Left ventricle myocardium inferior (tissue), 1 donor: ENCODE measurements around the gene FAXC. TPM values are rescaled to one million over a fixed set of nuclear protein-coding genes. Genes with fewer than 3 reads are reported as not detected.

ENCODE experiments used
- DNase-seq: peaks from one replicate; pipeline ENCODE4 v3.0.0-alpha.2; 2020
- H3K27ac ChIP-seq: fragments of 200-600 bp; replicated peaks from 2 replicates; pipeline ENCODE4 v1.8.0; 2021
- H3K27me3 ChIP-seq: fragments of 200-600 bp; 2 replicates; pipeline ENCODE4 v1.8.0; 2021; ENCODE audit warnings: low read depth
- H3K36me3 ChIP-seq: fragments of 200-600 bp; 2 replicates; pipeline ENCODE4 v1.8.0; 2021
- H3K4me1 ChIP-seq: fragments of 200-600 bp; 2 replicates; pipeline ENCODE4 v1.8.0; 2021
- H3K4me3 ChIP-seq: fragments of 200-600 bp; 2 replicates; pipeline ENCODE4 v1.8.0; 2021; ENCODE audit warnings: mild to moderate bottlenecking, moderate library complexity
- H3K9me3 ChIP-seq: fragments of 200-600 bp; replicated peaks from 2 replicates; pipeline ENCODE4 v1.8.0; 2021
- CTCF ChIP-seq: fragments of 200-600 bp; IDR thresholded peaks from 2 replicates; pipeline ENCODE4 v1.8.0; 2021; ENCODE audit warnings: antibody characterized with exemption, mild to moderate bottlenecking, borderline replicate concordance
- intact Hi-C: fragments of 100-400 bp; cut with micrococcal nuclease; formaldehyde crosslinking; loops from one replicate; pipeline ENCODE4 v1.11.0; 2022
- total RNA-seq: library from RNA; stranded (reverse); fragmentation: NEBNext Ultra II Directional; extraction: Animal tissue kit (Norgen Biotek cat#: 25700); gene quantifications from one replicate; pipeline ENCODE4 v1.2.1, GENCODE V29; 2021
- donor health status: DM: no; HTN: yes; CAD: no; lungs with severe emphysema.

Gene FAXC
- total RNA-seq, 1 donor from 2014 or later: 0.49 TPM

- Histone ChIP-seq H3K36me3 (peaks cover 7% of the 10 kb centered on the region), H3K27ac (no peak overlapping the region), H3K27me3 (no peaks in the 10 kb centered on the region), H3K4me1 (peaks cover 4% of the 10 kb centered on the region), H3K9me3 (no peaks in the 10 kb centered on the region), H3K4me3 (no peak overlapping the region)
- intact Hi-C loops: no loop called here
- no peak for DNase-seq
- TF ChIP-seq CTCF: no peak
Measured at GRCh38 chr6:99384507-99384906, 35.0 kb upstream of the FAXC start.

- Histone ChIP-seq H3K36me3 (peaks cover 11% of the 10 kb centered on the region), H3K4me3 (no peak overlapping the region), H3K9me3 (no peaks in the 10 kb centered on the region), H3K27me3 (no peaks in the 10 kb centered on the region), H3K4me1 (no peaks in the 10 kb centered on the region), H3K27ac (no peak overlapping the region)
- intact Hi-C loops: no loop called here
- no peak for TF ChIP-seq CTCF
- no peak for DNase-seq
Measured at GRCh38 chr6:99378636-99379035, 29.2 kb upstream of the FAXC start.

- H3K36me3 ChIP-seq: peaks cover 16% of the 10 kb centered on the region
- no peak overlapping the region for H3K4me3 ChIP-seq
- intact Hi-C loops: no loop called here
- no peaks in the 10 kb centered on the region for H3K9me3 ChIP-seq
- no peak overlapping the region for H3K27ac ChIP-seq
- H3K4me1 ChIP-seq: no peaks in the 10 kb centered on the region
- TF ChIP-seq CTCF: no peak
- H3K27me3 ChIP-seq: no peaks in the 10 kb centered on the region
- no peak for DNase-seq
Measured at GRCh38 chr6:99369533-99369932, 20.1 kb upstream of the FAXC start.

- Histone ChIP-seq H3K4me1 (no peaks in the 10 kb centered on the region), H3K27me3 (no peaks in the 10 kb centered on the region), H3K9me3 (no peaks in the 10 kb centered on the region), H3K4me3 (no peak overlapping the region), H3K27ac (no peak overlapping the region), H3K36me3 (peaks cover 16% of the 10 kb centered on the region)
- DNase-seq: no peak
- intact Hi-C loops: no loop called here
- TF ChIP-seq CTCF: no peak
Measured at GRCh38 chr6:99366852-99367251, 17.4 kb upstream of the FAXC start.

GRCh38 chr6:99364026-99364425 is 14.6 kb upstream of the FAXC start:
- Histone ChIP-seq H3K27me3 (peaks cover 9% of the 10 kb centered on the region), H3K4me1 (no peaks in the 10 kb centered on the region), H3K27ac (no peak overlapping the region), H3K4me3 (no peak overlapping the region), H3K36me3 (peaks cover 6% of the 10 kb centered on the region), H3K9me3 (no peaks in the 10 kb centered on the region)
- DNase-seq: no peak
- intact Hi-C loops: no loop called here
- TF ChIP-seq CTCF: no peak
